ENCODE measurements around the gene OR8J1.

Gene OR8J1

GRCh38 chr11:56353991-56354390, at the start of gene OR8J1:
Gene OR8J1, plus strand, starts transcription at chr11:56354291. Its CDS starts 5,956 bp downstream, at chr11:56360247.
- Histone ChIP-seq H3K27me3 (ENCODE audit: control insufficient read depth in 1 of 2, insufficient read depth in 2 of 2, low read length in 2 of 2) (no peaks in the 10 kb centered on the region), H3K27ac (ENCODE audit: low read length) (no peak within 1 kb of the TSS), H3K9ac (ENCODE audit: low read length in 2 of 2) (no peak within 1 kb of the TSS), H3K36me3 (ENCODE audit: control insufficient read depth in 2 of 2, insufficient read depth in 2 of 2, low read length in 2 of 2) (no peaks in the 10 kb centered on the region), H3K9me3 (ENCODE audit: control insufficient read depth in 2 of 2, low read length in 2 of 2) (no peaks in the 10 kb centered on the region), H3K4me1 (ENCODE audit: control insufficient read depth, insufficient read depth, low read length) (no peaks in the 10 kb centered on the region), H3K4me3 (ENCODE audit: low read length in 2 of 2) (no peak within 1 kb of the TSS)

- Histone ChIP-seq H3K27ac (ENCODE audit: low read length) (no peak overlapping the region), H3K36me3 (ENCODE audit: control insufficient read depth in 2 of 2, insufficient read depth in 2 of 2, low read length in 2 of 2) (no peaks in the 10 kb centered on the region), H3K9me3 (ENCODE audit: control insufficient read depth in 2 of 2, low read length in 2 of 2) (peaks cover 0 to 5% of the 10 kb centered on the region in 2 donors), H3K27me3 (ENCODE audit: control insufficient read depth in 1 of 2, insufficient read depth in 2 of 2, low read length in 2 of 2) (no peaks in the 10 kb centered on the region), H3K4me3 (ENCODE audit: low read length in 2 of 2) (no peak overlapping the region), H3K4me1 (ENCODE audit: control insufficient read depth, insufficient read depth, low read length) (no peaks in the 10 kb centered on the region), H3K9ac (ENCODE audit: low read length in 2 of 2) (no peak overlapping the region)
These were observed 46.3 kb upstream of the OR8J1 start for GRCh38 chr11:56307836-56308235.

- H3K4me1 ChIP-seq (ENCODE audit: control insufficient read depth, insufficient read depth, low read length): no peaks in the 10 kb centered on the region
- H3K36me3 ChIP-seq (ENCODE audit: control insufficient read depth in 2 of 2, insufficient read depth in 2 of 2, low read length in 2 of 2): no peaks in the 10 kb centered on the region
- H3K9ac ChIP-seq (ENCODE audit: low read length in 2 of 2): no peak within 1 kb of the TSS
- no peak within 1 kb of the TSS for H3K4me3 ChIP-seq (ENCODE audit: low read length in 2 of 2)
- no peaks in the 10 kb centered on the region for H3K27me3 ChIP-seq (ENCODE audit: control insufficient read depth in 1 of 2, insufficient read depth in 2 of 2, low read length in 2 of 2)
- no peaks in the 10 kb centered on the region for H3K9me3 ChIP-seq (ENCODE audit: control insufficient read depth in 2 of 2, low read length in 2 of 2)
- no peak within 1 kb of the TSS for H3K27ac ChIP-seq (ENCODE audit: low read length)
These were observed 39.2 kb upstream of the OR8J1 start, which contains the start of gene OR8K3 for GRCh38 chr11:56314844-56315243. Gene OR8K3, plus strand, starts transcription at chr11:56315144. Its CDS starts 3,163 bp downstream, at chr11:56318307.

GRCh38 chr11:56331861-56332491, 22.1 kb upstream of the OR8J1 start:
- no peaks in the 10 kb centered on the region for H3K27me3 ChIP-seq (ENCODE audit: control insufficient read depth in 1 of 2, insufficient read depth in 2 of 2, low read length in 2 of 2)
- no peak overlapping the region for H3K9ac ChIP-seq (ENCODE audit: low read length in 2 of 2)
- no peak overlapping the region for H3K4me3 ChIP-seq (ENCODE audit: low read length in 2 of 2)
- no peaks in the 10 kb centered on the region for H3K9me3 ChIP-seq (ENCODE audit: control insufficient read depth in 2 of 2, low read length in 2 of 2)
- H3K27ac ChIP-seq (ENCODE audit: low read length): no peak overlapping the region
- no peaks in the 10 kb centered on the region for H3K36me3 ChIP-seq (ENCODE audit: control insufficient read depth in 2 of 2, insufficient read depth in 2 of 2, low read length in 2 of 2)
- H3K4me1 ChIP-seq (ENCODE audit: control insufficient read depth, insufficient read depth, low read length): no peaks in the 10 kb centered on the region

GRCh38 chr11:56333156-56333555, 20.9 kb upstream of the OR8J1 start:
- no peaks in the 10 kb centered on the region for H3K36me3 ChIP-seq (ENCODE audit: control insufficient read depth in 2 of 2, insufficient read depth in 2 of 2, low read length in 2 of 2)

GRCh38 chr11:56340289-56340688, 13.8 kb upstream of the OR8J1 start:
- Histone ChIP-seq H3K27me3 (ENCODE audit: control insufficient read depth in 1 of 2, insufficient read depth in 2 of 2, low read length in 2 of 2) (no peaks in the 10 kb centered on the region), H3K4me3 (ENCODE audit: low read length in 2 of 2) (no peak overlapping the region), H3K27ac (ENCODE audit: low read length) (no peak overlapping the region), H3K36me3 (ENCODE audit: control insufficient read depth in 2 of 2, insufficient read depth in 2 of 2, low read length in 2 of 2) (no peaks in the 10 kb centered on the region), H3K4me1 (ENCODE audit: control insufficient read depth, insufficient read depth, low read length) (no peaks in the 10 kb centered on the region), H3K9ac (ENCODE audit: low read length in 2 of 2) (no peak overlapping the region), H3K9me3 (ENCODE audit: control insufficient read depth in 2 of 2, low read length in 2 of 2) (no peaks in the 10 kb centered on the region)

More at GRCh38 chr11:56333156-56333555, 20.9 kb upstream of the OR8J1 start:
- no peaks in the 10 kb centered on the region for H3K27me3 ChIP-seq (ENCODE audit: control insufficient read depth in 1 of 2, insufficient read depth in 2 of 2, low read length in 2 of 2)
- H3K4me3 ChIP-seq (ENCODE audit: low read length in 2 of 2): no peak overlapping the region
- H3K4me1 ChIP-seq (ENCODE audit: control insufficient read depth, insufficient read depth, low read length): no peaks in the 10 kb centered on the region
- H3K9ac ChIP-seq (ENCODE audit: low read length in 2 of 2): no peak overlapping the region
- H3K27ac ChIP-seq (ENCODE audit: low read length): no peak overlapping the region
- H3K9me3 ChIP-seq (ENCODE audit: control insufficient read depth in 2 of 2, low read length in 2 of 2): no peaks in the 10 kb centered on the region

GRCh38 chr11:56345739-56346138, 8.4 kb upstream of the OR8J1 start, which contains the start of gene OR8K1:
Gene OR8K1, plus strand, starts transcription at chr11:56346039. Its CDS starts 0 bp downstream, at chr11:56346039.
- no peaks in the 10 kb centered on the region for H3K36me3 ChIP-seq (ENCODE audit: control insufficient read depth in 2 of 2, insufficient read depth in 2 of 2, low read length in 2 of 2)
- H3K27ac ChIP-seq (ENCODE audit: low read length): no peak within 1 kb of the TSS
- H3K4me3 ChIP-seq (ENCODE audit: low read length in 2 of 2): no peak within 1 kb of the TSS
- H3K27me3 ChIP-seq (ENCODE audit: control insufficient read depth in 1 of 2, insufficient read depth in 2 of 2, low read length in 2 of 2): no peaks in the 10 kb centered on the region
- no peaks in the 10 kb centered on the region for H3K4me1 ChIP-seq (ENCODE audit: control insufficient read depth, insufficient read depth, low read length)
- no peak within 1 kb of the TSS for H3K9ac ChIP-seq (ENCODE audit: low read length in 2 of 2)
- H3K9me3 ChIP-seq (ENCODE audit: control insufficient read depth in 2 of 2, low read length in 2 of 2): no peaks in the 10 kb centered on the region

- no peaks in the 10 kb centered on the region for H3K4me1 ChIP-seq (ENCODE audit: control insufficient read depth, insufficient read depth, low read length)
- no peaks in the 10 kb centered on the region for H3K9me3 ChIP-seq (ENCODE audit: control insufficient read depth in 2 of 2, low read length in 2 of 2)
- H3K27me3 ChIP-seq (ENCODE audit: control insufficient read depth in 1 of 2, insufficient read depth in 2 of 2, low read length in 2 of 2): no peaks in the 10 kb centered on the region
- no peaks in the 10 kb centered on the region for H3K36me3 ChIP-seq (ENCODE audit: control insufficient read depth in 2 of 2, insufficient read depth in 2 of 2, low read length in 2 of 2)
- no peak within 1 kb of the TSS for H3K9ac ChIP-seq (ENCODE audit: low read length in 2 of 2)
- no peak within 1 kb of the TSS for H3K27ac ChIP-seq (ENCODE audit: low read length)
- H3K4me3 ChIP-seq (ENCODE audit: low read length in 2 of 2): no peak within 1 kb of the TSS
These were observed 21.2 kb downstream of the OR8J1 start, which contains the start of gene OR8U1 for GRCh38 chr11:56375324-56375723. Gene OR8U1, plus strand, starts transcription at chr11:56375624. Its CDS starts 0 bp downstream, at chr11:56375624.

- H3K9ac ChIP-seq (ENCODE audit: low read length in 2 of 2): no peak overlapping the region
- H3K4me3 ChIP-seq (ENCODE audit: low read length in 2 of 2): no peak overlapping the region
- H3K4me1 ChIP-seq (ENCODE audit: control insufficient read depth, insufficient read depth, low read length): no peaks in the 10 kb centered on the region
- no peak overlapping the region for H3K27ac ChIP-seq (ENCODE audit: low read length)
- no peaks in the 10 kb centered on the region for H3K36me3 ChIP-seq (ENCODE audit: control insufficient read depth in 2 of 2, insufficient read depth in 2 of 2, low read length in 2 of 2)
- no peaks in the 10 kb centered on the region for H3K9me3 ChIP-seq (ENCODE audit: control insufficient read depth in 2 of 2, low read length in 2 of 2)
- no peaks in the 10 kb centered on the region for H3K27me3 ChIP-seq (ENCODE audit: control insufficient read depth in 1 of 2, insufficient read depth in 2 of 2, low read length in 2 of 2)
These were observed 26.0 kb downstream of the OR8J1 start for GRCh38 chr11:56380120-56380519.

GRCh38 chr11:56394381-56394780, 40.3 kb downstream of the OR8J1 start:
- Histone ChIP-seq H3K27ac (ENCODE audit: low read length) (no peak overlapping the region), H3K4me1 (ENCODE audit: control insufficient read depth, insufficient read depth, low read length) (no peaks in the 10 kb centered on the region), H3K9ac (ENCODE audit: low read length in 2 of 2) (no peak overlapping the region), H3K27me3 (ENCODE audit: control insufficient read depth in 1 of 2, insufficient read depth in 2 of 2, low read length in 2 of 2) (no peaks in the 10 kb centered on the region), H3K9me3 (ENCODE audit: control insufficient read depth in 2 of 2, low read length in 2 of 2) (no peaks in the 10 kb centered on the region), H3K36me3 (ENCODE audit: control insufficient read depth in 2 of 2, insufficient read depth in 2 of 2, low read length in 2 of 2) (no peaks in the 10 kb centered on the region), H3K4me3 (ENCODE audit: low read length in 2 of 2) (no peak overlapping the region)

- no peaks in the 10 kb centered on the region for H3K9me3 ChIP-seq (ENCODE audit: control insufficient read depth in 2 of 2, low read length in 2 of 2)
- no peak overlapping the region for H3K9ac ChIP-seq (ENCODE audit: low read length in 2 of 2)
- no peaks in the 10 kb centered on the region for H3K4me1 ChIP-seq (ENCODE audit: control insufficient read depth, insufficient read depth, low read length)
- H3K27ac ChIP-seq (ENCODE audit: low read length): no peak overlapping the region
- H3K36me3 ChIP-seq (ENCODE audit: control insufficient read depth in 2 of 2, insufficient read depth in 2 of 2, low read length in 2 of 2): no peaks in the 10 kb centered on the region
- H3K27me3 ChIP-seq (ENCODE audit: control insufficient read depth in 1 of 2, insufficient read depth in 2 of 2, low read length in 2 of 2): no peaks in the 10 kb centered on the region
- H3K4me3 ChIP-seq (ENCODE audit: low read length in 2 of 2): no peak overlapping the region
These were observed 42.0 kb downstream of the OR8J1 start for GRCh38 chr11:56396047-56396446.
